ENCODE results near the gene GALNT12. TPM values are rescaled to one million over a fixed set of nuclear protein-coding genes. Genes with fewer than 3 reads are reported as not detected.

GALNT12 gene
- total RNA-seq: 3.3 and 7.8 TPM in 2 replicates

GRCh38 chr9:98807070-98807813, at the start of gene GALNT12:
GALNT12 (plus strand) TSS chr9:98807670; CDS start chr9:98807699, 29 bp downstream.

GRCh38 chr9:98796364-98797101, 10.9 kb upstream of the GALNT12 start, which contains the start of gene ANKS6:
ANKS6 (minus strand) TSS chr9:98796555; CDS start chr9:98796491, 64 bp downstream.

Other genes starting within 250 kb of the GALNT12 start
- gene GABBR2, start 98.7 kb upstream of the GALNT12 start, total RNA-seq: 0.68 TPM in 1 of 2 replicates, not detected in the other
- gene ANKS6, start 11.1 kb upstream of the GALNT12 start, total RNA-seq: 7.0 and 11.3 TPM in 2 replicates
- 1.8 and 3.2 TPM in 2 replicates for gene COL15A1, start 136.2 kb downstream of the GALNT12 start, total RNA-seq